Stomach (tissue), 4 donors: ENCODE data around the gene FOLR2.

Source experiments
- EP300 ChIP-seq: sonication (generic); formaldehyde crosslinking; IDR thresholded peaks from one replicate; pipeline ENCODE4 v1.6.1; 2017; ENCODE audit warnings: antibody characterized with exemption
- POLR2A ChIP-seq, 4 donors: fragments of 450-650 bp; IDR thresholded peaks; one replicate each; pipeline ENCODE4 v1.6.1; 2016; ENCODE audit warnings: antibody characterized with exemption in 4 of 4, control low read depth in 2 of 4, mild to moderate bottlenecking in 1 of 4, moderate library complexity in 1 of 4
- TF ChIP-seq, protein P1 (sequence below), 7 experiments: fragments of 450-650 bp in 4 of 7; fragments of 200-600 bp in 3 of 7; sonication (generic) in 3 of 7; IDR thresholded peaks; one replicate each; pipeline ENCODE4 v1.5.1; 2016 to 2019; ENCODE audit warnings: antibody characterized with exemption in 7 of 7, control low read depth in 2 of 7, mild to moderate bottlenecking in 1 of 7

DNA sequence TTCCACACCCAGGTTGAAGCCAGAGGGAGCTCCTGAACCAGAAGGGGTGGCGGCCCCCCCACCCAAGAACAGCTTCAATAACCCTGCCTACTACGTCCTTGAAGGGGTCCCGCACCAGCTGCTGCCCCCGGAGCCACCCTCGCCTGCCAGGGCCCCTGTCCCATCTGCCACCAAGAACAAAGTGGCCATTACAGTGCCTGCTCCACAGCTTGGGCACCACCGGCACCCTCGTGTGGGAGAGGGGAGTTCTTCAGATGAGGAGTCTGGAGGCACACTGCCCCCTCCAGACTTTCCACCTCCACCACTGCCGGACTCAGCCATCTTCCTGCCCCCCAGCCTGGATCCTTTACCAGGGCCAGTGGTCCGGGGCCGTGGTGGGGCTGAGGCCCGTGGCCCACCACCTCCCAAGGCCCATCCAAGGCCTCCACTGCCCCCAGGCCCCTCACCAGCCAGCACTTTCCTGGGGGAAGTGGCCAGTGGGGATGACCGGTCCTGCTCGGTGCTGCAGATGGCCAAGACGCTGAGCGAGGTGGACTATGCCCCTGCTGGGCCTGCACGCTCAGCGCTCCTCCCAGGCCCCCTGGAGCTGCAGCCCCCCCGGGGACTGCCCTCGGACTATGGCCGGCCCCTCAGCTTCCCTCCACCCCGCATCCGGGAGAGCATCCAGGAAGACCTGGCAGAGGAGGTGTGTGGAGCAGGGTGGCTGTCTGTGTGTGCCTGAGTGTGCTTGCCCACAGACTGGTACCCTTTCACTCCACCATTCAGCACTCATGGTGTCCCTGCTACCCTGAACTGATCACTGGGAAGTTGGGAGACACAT lies 20.7 kb downstream of the FOLR2 start:
- TF ChIP-seq, protein P1, sequence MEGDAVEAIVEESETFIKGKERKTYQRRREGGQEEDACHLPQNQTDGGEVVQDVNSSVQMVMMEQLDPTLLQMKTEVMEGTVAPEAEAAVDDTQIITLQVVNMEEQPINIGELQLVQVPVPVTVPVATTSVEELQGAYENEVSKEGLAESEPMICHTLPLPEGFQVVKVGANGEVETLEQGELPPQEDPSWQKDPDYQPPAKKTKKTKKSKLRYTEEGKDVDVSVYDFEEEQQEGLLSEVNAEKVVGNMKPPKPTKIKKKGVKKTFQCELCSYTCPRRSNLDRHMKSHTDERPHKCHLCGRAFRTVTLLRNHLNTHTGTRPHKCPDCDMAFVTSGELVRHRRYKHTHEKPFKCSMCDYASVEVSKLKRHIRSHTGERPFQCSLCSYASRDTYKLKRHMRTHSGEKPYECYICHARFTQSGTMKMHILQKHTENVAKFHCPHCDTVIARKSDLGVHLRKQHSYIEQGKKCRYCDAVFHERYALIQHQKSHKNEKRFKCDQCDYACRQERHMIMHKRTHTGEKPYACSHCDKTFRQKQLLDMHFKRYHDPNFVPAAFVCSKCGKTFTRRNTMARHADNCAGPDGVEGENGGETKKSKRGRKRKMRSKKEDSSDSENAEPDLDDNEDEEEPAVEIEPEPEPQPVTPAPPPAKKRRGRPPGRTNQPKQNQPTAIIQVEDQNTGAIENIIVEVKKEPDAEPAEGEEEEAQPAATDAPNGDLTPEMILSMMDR (IDR thresholded peaks at IDR 0.05) = no peak
- TF ChIP-seq EP300 (no peak), POLR2A (IDR thresholded peaks at IDR 0.05) (no peak)
